Hepatocyte (in vitro differentiated cells): Measurements from ENCODE around the gene NCOR2. TPM values are rescaled to one million over a fixed set of nuclear protein-coding genes. Genes with fewer than 3 reads are reported as not detected.

Source experiments
- DNase-seq: peaks from one replicate; pipeline ENCODE4 v3.0.0-alpha.2; 2016; ENCODE audit warnings: low spot score
- H2AFZ ChIP-seq: fragments of 200-600 bp; sonication (generic); 2 replicates; pipeline ENCODE4 v1.6.0; 2016; ENCODE audit warnings: antibody characterized with exemption, mild to moderate bottlenecking
- H3K27ac ChIP-seq: fragments of 200-600 bp; sonication (generic); 2 replicates; pipeline ENCODE4 v1.5.1; 2016; ENCODE audit warnings: mild to moderate bottlenecking
- H3K27me3 ChIP-seq: fragments of 200-600 bp; sonication (generic); 2 replicates; pipeline ENCODE4 v1.6.1; 2016
- H3K36me3 ChIP-seq: fragments of 200-600 bp; sonication (generic); replicated peaks from 2 replicates; pipeline ENCODE4 v1.5.1; 2016; ENCODE audit warnings: low read depth; ENCODE audit not compliant: insufficient read depth
- H3K4me1 ChIP-seq: fragments of 200-600 bp; sonication (generic); 2 replicates; pipeline ENCODE4 v1.5.1; 2016; ENCODE audit warnings: mild to moderate bottlenecking, moderate library complexity; ENCODE audit not compliant: insufficient read depth
- H3K4me2 ChIP-seq: fragments of 200-600 bp; sonication (generic); 2 replicates; pipeline ENCODE4 v1.6.0; 2016
- H3K4me3 ChIP-seq: fragments of 200-600 bp; sonication (generic); 2 replicates; pipeline ENCODE4 v1.5.1; 2016; ENCODE audit warnings: mild to moderate bottlenecking
- H3K79me2 ChIP-seq: fragments of 200-600 bp; sonication (generic); 2 replicates; pipeline ENCODE4 v1.6.0; 2017; ENCODE audit warnings: mild to moderate bottlenecking
- H3K9me2 ChIP-seq: fragments of 200-600 bp; sonication (generic); replicated peaks from 2 replicates; pipeline ENCODE4 v1.6.0; 2017; ENCODE audit warnings: mild to moderate bottlenecking; ENCODE audit not compliant: insufficient read depth
- H3K9me3 ChIP-seq: fragments of 200-600 bp; sonication (generic); 2 replicates; pipeline ENCODE4 v1.5.1; 2016; ENCODE audit warnings: low read depth, mild to moderate bottlenecking
- H4K20me1 ChIP-seq: fragments of 200-600 bp; sonication (generic); 2 replicates; pipeline ENCODE4 v1.6.0; 2016; ENCODE audit warnings: mild to moderate bottlenecking; ENCODE audit not compliant: insufficient read depth, poor library complexity, severe bottlenecking
- CTCF ChIP-seq: fragments of 200-600 bp; sonication (generic); IDR thresholded peaks from 2 replicates; pipeline ENCODE4 v1.5.1; 2016; ENCODE audit warnings: antibody characterized with exemption, mild to moderate bottlenecking; ENCODE audit not compliant: poor library complexity
- EZH2 ChIP-seq: fragments of 200-600 bp; sonication (generic); IDR thresholded peaks from 2 replicates; pipeline ENCODE4 v1.6.1; 2016; ENCODE audit warnings: antibody characterized with exemption, mild to moderate bottlenecking, borderline replicate concordance
- EZH2phosphoT487 ChIP-seq: fragments of 200-600 bp; sonication (generic); IDR thresholded peaks from one replicate; pipeline ENCODE4 v1.6.1; 2018; ENCODE audit warnings: antibody characterized with exemption, mild to moderate bottlenecking, low read depth, moderate library complexity; ENCODE audit not compliant: unreplicated experiment, severe bottlenecking
- WGBS: methylation state at CpG from one replicate; pipeline ENCODE4 v1.1.6; 2016; ENCODE audit warnings: low lambda C conversion rate; ENCODE audit errors: missing lambda C conversion rate; 5-methylcytosine and 5-hydroxymethylcytosine counted together
- polyA plus RNA-seq: library from polyadenylated mRNA; unstranded; fragments of >200 nt; fragmentation: Nextera tagmentation; extraction: Ambion mirVana; gene quantifications from 2 replicates; pipeline ENCODE4 v1.2.1, GENCODE V29; 2016
- total RNA-seq: library from RNA; depleted of rRNA; stranded (reverse); fragments of >200 nt; gene quantifications from 2 replicates; pipeline ENCODE4 v1.2.3, GENCODE V29; 2014

Gene NCOR2
- total and polyA plus RNA-seq, 2 experiments from 2014 or later, result 40.3 to 121 TPM

DNA sequence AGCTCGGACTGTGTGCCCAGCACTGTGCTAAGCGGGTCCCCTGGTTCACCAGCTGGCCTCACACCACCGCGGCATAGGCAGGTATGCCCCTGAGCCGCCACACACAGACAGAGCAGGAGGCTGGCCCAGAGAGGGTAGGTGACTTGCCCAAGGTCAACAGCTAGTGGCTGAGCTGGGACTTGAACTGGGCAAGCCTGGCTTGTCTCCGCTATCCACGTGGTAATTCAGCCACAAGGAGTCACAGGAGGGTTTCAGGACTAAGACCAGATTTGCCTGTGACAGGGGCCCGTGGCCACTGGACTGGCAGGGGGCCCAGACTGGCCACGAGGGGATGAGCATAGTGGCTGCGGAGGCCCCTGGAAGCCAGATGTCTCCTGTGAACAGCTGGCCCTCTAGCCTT is 47.7 kb downstream of the NCOR2 start:
- Histone ChIP-seq H3K9me2 (no peaks in the 10 kb centered on the region), H3K27me3 (no peaks in the 10 kb centered on the region), H3K36me3 (no peaks in the 10 kb centered on the region), H3K4me1 (peaks cover 44% of the 10 kb centered on the region), H2AFZ (no peak overlapping the region), H3K27ac (peak overlapping the region; percentile 99), H3K79me2 (peaks cover 88% of the 10 kb centered on the region), H4K20me1 (peaks cover 46% of the 10 kb centered on the region), H3K4me3 (no peak overlapping the region), H3K4me2 (no peak overlapping the region), H3K9me3 (no peaks in the 10 kb centered on the region)
- WGBS, result 82% methylated on average over 10 of the region's 10 CpGs
- DNase-seq, result no peak
- TF ChIP-seq EZH2phosphoT487 (no peak), CTCF (no peak), EZH2 (no peak)

DNA sequence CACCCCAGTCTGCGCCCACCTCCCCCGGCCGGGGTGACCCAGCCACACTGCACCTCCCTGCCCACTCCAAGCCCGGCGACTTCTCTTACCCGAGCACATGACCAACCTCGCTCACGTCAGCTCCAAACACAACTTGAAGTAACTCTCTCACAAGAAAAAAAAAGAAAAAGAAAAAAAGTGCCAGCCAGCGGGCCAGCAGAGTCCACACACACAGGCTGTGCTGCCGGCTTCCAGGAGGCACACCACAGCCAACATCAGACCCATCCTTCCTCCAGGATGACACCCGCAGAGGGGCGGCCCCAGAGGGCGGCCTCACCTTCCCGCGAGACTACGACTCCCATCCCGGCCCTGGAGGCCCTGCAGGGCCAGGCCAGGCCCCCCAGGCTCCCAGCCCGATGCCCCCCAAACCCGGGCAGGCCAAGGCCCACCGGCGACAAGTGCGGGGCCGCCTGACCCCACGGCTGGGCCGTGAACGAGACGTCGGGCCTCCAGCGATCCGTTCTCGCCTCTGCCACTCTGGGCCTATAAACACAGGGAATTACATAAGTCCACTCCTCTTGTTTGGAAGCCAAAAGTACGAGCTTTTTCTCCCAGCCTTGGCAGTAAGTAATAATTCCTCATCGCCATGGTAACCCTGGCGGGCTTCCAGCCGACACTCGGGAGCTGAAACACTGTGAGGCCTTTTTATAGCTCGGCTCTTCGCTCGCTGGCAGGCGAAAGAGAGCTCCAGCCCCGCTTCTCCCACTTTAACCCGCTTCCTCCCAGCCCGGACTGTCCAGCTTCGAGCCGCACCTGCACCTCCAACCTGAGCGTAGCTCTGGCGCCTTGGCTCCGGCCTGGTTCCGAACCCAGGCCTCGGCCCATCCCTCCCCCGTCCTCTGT is 49.1 kb downstream of the NCOR2 start:
- Histone ChIP-seq H3K27me3 (no peaks in the 10 kb centered on the region), H3K9me3 (no peaks in the 10 kb centered on the region), H3K9me2 (no peaks in the 10 kb centered on the region), H3K4me3 (peak overlapping the region; percentile 4), H3K27ac (peak overlapping the region; percentile 99), H3K4me2 (peak overlapping the region; percentile 83), H3K36me3 (no peaks in the 10 kb centered on the region), H2AFZ (no peak overlapping the region), H3K4me1 (peaks cover 51% of the 10 kb centered on the region), H3K79me2 (peaks cover 88% of the 10 kb centered on the region), H4K20me1 (peaks cover 46% of the 10 kb centered on the region)
- DNase-seq, result peak; percentile 96
- TF ChIP-seq EZH2phosphoT487, result no peak
- no peak for TF ChIP-seq EZH2
- WGBS, result 30% methylated on average over 44 of the region's 51 CpGs
